Right kidney (tissue), 9 donors: ENCODE measurements around the gene PRMT9.

ENCODE experiments used
- DNase-seq: peaks from one replicate; pipeline ENCODE4 v3.0.0-alpha.2; 2016
- long read RNA-seq, 8 donors: transcript quantifications; one replicate each; lab custom pipeline, GENCODE V29; 2026

PRMT9 gene
- long read RNA-seq, donor 1, partial matches to known transcripts: 11 of 15 reads
- long read RNA-seq, donor 1, other reads (novel, unspliced or antisense): 0 of 15 reads
- long read RNA-seq, donor 2, partial matches to known transcripts: 5 of 9 reads
- long read RNA-seq, donor 2, other reads (novel, unspliced or antisense): 0 of 9 reads
- long read RNA-seq, donor 3: 0 reads
- long read RNA-seq, donor 4, partial matches to known transcripts: 8 of 9 reads
- long read RNA-seq, donor 4, other reads (novel, unspliced or antisense): 0 of 9 reads
- long read RNA-seq, donor 5, partial matches to known transcripts: 13 of 15 reads
- long read RNA-seq, donor 5, other reads (novel, unspliced or antisense): 0 of 15 reads
- long read RNA-seq, donor 6, partial matches to known transcripts: 6 of 8 reads
- long read RNA-seq, donor 6, other reads (novel, unspliced or antisense): 0 of 8 reads
- long read RNA-seq, donor 7, partial matches to known transcripts: 5 of 9 reads
- long read RNA-seq, donor 7, other reads (novel, unspliced or antisense): 0 of 9 reads
- long read RNA-seq, donor 8, transcript PRMT9-201 (12 exons, 3,528 nt): major isoform, 5 of 10 reads
- long read RNA-seq, donor 8, partial matches to known transcripts: 0 of 10 reads
- long read RNA-seq, donor 8, other reads (novel, unspliced or antisense): 0 of 10 reads

DNA sequence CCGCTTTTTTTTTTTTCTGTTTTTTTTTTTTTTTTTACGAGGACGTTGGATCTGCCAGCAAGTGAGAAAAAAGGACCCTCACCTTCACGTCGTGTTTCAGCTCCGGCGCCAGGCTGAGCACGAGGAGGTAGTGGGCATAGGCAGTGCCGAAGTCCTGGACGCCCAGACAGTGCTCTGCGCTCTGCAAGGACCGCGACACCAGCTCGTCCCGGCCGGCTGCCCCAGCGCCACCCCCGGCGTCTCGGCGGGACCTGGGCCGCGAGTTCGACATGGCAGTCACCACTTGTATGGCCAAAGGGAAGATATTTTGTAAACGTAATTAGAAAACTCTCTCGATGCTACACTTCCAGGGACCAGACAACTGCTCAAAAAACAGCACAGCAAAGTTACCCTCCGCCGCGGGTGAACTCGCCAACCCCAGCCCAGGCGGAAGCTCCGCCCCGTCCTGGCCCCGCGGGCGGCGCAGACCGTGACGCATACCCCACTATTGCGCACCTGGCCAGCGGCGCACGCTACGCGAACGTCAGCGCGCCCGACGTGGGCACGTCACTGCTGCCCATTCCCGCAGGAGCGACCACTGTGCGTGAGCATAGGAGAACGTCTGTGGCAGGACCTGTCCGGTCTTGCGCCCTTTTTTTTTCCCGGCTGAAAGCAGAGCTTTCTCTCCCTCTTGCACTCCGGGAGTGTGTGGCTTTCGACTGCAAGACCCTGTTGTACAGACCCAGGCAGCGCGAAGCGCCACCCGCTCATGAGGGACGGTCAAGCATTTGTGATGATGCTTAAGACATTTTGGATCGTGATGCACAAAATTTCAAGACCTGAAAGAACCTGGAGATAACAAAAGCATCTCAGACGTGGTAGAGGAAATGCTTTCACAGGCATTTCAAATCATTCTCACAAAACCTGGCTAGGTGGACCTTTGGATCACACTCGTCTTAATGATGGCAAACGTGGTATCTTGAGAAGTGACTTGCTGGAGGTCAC, at the start of gene PRMT9:
Gene PRMT9, minus strand, starts transcription at position 447 of the 984 bp plus-strand sequence. Its CDS starts 176 bp downstream, at position 271.
- peak; percentile 94 for DNase-seq

DNA sequence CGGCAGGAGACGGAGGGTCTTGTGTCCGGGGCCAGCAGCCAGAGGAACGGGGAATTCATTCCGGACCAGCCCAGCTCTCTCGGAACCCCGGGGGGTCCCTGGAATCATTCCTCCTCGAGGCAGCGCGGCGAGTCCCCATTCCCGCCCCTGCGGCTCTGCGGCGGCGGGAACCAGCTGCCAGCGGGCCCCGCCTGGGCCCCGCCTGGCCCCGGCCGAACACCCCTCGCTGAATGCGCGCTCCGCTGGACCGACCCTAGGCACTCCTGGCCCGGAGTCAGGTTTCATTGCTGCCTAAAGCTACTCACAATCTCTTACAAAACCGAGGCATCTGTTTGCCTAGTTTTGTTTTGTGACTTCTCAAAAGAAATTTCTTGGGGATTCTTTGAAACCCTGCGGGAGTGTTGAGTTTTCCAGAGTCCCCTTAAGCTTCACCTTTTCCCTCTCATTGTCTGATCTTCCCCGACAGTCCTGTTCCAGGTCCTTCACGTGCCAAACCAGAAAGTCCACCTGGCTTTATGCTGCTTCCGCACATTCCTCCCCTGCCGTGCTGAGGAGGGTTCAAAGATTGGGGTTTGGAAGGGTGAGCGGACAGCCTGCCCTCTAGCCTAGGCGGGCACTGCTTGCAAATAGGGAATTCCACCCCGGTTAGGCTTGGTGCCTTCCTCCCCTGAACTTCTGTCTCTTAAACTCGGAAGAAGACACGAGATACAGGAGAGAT, 48.7 kb upstream of the PRMT9 start:
- DNase-seq: peak; percentile 97

GRCh38 chr4:147731580-147732517, 47.9 kb upstream of the PRMT9 start, which contains the start of gene ARHGAP10:
Gene ARHGAP10 (plus strand): TSS chr4:147732088. CDS start chr4:147732302, 214 bp downstream.
- peak; percentile 89 for DNase-seq

DNA sequence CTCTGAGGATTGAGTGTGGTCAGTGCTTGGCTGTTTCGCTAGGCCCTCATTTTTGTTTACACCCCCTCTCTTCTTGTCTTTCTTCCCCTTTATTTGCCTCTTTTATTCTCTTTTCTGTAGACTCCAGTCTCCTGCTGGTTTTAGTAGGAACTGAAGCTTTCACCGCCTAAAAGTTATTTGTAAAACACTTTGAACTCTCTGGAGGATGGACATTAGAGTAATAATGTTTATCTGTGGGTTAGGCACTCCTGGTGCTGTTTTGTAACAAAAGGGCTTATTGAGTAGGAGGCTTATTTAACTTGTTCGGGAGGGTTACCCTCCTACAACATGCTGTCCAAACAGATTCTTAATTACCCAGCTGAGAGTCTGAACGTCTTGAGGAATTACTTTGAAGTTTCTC, 46.4 kb upstream of the PRMT9 start:
- DNase-seq: no peak

DNA sequence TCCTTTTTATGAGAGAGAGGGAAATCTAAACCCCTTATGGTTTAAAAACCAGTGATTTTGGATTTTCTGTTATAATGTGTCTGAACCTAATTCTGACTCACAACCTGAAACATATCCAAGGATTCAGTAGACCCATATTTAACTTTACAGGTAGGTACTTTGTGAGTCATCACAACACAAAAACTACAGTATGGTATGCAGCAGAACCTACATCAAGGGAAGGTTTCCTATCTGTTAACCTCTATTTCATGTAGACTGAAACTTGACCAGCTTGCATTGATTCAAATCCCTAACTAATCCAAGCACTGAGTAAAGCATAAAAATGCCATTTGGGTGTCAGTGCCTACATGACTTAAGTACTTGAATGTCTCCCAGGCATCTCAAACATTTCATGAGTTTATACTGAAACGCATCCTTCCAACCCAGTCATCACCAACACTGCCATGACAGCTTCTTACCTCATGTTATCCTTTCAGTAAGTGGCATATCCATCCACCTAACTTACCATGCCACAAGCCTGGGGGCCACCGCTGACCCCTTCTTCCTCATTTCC, 43.6 kb upstream of the PRMT9 start:
- no peak for DNase-seq

DNA sequence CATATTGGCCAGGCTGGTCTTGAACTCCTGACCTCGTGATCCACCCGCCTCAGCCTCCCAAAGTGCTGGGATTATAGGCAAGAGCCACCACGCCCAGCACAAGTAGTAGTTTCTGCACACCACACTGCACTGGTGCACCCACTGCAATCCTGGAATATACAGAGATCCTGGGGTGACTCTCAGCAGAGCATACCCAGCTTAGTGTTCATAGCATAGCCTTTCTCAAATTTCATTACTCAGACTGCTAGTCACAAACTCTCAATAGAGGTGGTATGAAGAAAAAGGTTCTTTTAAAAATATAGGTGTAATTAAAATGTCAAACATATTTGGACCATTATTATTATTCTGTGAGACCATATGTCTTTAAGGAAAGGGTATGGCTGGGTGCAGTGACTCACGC, 41.7 kb upstream of the PRMT9 start:
- no peak for DNase-seq

DNA sequence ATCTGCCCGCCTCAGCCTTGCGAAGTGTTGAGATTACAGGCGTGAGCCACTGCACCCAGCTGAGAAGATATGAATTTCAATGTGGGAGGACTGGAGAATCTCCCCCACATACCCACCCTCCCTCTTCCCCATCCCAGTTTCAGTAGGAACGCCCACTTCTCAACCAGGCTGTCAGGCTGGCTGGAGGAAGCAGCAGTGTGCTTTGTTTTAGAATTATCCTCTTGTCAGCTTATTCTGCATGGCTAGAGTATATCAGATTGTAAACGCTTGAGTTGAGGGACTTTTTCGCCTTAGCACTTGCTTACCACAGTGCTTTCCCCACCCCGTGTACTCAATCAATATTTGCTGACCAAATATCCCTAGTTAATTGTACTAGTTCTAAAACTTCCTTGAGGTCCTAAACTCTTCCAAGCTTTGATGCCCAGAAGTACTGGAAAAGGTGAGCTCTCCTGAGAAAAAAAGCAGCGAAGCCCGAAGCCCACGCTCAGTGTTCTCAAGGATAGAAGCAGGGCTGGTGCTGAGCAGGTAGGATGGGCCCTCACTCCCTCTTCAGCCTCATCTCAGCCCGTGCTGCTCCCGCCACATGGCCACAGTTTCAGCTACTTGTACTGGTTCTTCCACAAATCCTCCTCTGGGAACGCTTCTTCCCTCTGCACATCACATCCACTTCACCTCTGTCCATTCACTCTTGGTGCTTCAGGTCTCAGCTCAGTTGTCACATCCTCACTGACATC, 40.7 kb upstream of the PRMT9 start:
- no peak for DNase-seq

- DNase-seq: peak; percentile 12
These were observed 39.4 kb upstream of the PRMT9 start for GRCh38 chr4:147723326-147723725.

- no peak for DNase-seq
These were observed 33.9 kb upstream of the PRMT9 start for GRCh38 chr4:147717878-147718277.

DNA sequence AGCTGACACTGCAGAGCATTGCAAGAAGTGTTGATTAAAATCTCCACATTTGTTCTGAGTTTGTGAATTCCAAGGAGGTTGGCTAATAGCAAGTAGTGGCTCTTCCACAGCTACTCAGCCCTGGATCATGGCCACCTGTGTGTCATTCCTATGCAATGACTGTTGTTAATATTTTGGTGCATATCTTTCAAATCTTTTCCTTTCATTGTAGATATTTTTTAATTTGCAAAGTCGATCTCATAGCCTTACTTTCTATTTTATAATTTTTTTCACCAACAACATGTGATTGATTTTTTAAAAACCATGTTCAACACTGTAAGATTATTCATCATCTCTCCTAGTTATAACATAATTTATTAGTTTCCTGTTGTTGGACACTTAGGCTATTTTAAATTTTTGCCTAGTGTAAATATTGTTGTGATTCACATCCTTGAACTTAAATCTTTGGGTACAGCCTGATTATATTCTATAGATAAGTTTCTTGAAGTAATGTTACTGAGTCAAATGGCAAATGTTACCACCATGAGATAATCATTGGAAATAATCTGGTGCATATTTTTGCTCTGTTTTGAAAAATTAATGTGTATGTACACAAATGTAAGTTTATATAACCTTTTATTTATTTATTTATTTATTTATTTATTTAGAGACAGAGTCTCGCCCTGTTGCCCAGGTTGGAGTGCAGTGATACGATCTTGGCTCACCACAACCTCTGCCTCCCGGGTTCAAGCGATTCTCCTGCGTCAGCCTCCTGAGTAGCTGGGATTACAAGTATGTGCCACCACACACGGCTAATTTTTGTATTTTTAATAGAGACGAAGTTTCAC, 30.8 kb upstream of the PRMT9 start:
- no peak for DNase-seq

- no peak for DNase-seq
These were observed 26.0 kb upstream of the PRMT9 start for GRCh38 chr4:147709999-147710398.

GRCh38 chr4:147707892-147708672, 24.1 kb upstream of the PRMT9 start:
- DNase-seq: peak; percentile 31

DNA sequence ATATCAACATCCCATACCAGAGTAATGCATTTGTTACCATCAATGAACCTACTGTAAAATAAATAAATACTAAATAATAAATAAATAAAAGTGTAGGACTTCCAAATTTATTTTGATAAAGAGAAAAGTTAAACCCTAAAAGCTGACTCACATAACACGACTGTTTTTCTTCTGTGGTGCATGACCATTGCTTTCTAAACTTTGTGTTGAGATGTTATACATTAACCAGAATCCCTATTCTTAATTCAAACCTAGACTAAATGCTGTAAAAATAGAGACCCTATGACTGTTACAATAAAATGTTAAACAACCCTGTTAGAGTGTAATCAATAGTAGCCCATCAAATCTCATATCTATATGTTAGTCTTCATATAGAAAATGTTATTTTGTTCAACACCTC, 20.9 kb upstream of the PRMT9 start:
- no peak for DNase-seq

- DNase-seq: no peak
These were observed 12.9 kb upstream of the PRMT9 start for GRCh38 chr4:147696866-147697265.

DNA sequence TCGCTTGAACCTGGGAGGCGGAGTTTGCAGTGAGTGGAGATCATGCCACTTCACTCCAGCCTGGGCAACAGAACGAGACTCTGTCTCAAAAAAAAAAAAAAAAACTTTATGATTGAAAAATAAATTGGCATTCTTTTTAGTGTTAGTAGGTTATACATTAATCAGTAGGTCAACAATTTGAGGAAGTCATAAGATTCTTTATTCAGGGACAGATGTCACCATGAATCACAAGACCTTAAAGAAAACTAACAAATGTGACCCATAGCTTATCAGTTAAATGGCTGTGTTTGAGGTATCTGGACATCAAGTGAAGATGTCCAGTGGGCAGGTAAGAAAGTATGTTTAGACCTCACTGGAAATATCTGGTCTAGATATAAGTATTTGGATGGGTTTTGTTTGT, 9.3 kb upstream of the PRMT9 start:
- no peak for DNase-seq

DNA sequence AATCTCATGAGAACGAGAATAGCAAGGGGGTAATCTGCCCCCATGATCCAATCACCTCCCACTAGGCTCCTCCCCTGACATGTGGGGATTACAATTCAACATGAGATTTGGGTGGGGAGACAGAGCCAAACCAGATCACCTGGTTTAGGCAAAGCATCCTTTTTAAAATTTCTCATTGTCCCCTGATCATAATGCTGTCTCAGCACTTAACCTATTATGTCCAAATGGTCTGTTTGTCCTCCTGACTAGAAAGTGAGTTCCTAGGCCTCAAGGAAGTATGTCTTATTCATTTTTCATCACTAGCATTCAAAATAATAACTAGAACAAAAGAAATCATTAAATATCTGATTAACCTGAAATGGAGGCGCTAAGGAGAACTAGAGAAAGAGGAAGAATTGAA, 7.9 kb upstream of the PRMT9 start:
- no peak for DNase-seq

DNA sequence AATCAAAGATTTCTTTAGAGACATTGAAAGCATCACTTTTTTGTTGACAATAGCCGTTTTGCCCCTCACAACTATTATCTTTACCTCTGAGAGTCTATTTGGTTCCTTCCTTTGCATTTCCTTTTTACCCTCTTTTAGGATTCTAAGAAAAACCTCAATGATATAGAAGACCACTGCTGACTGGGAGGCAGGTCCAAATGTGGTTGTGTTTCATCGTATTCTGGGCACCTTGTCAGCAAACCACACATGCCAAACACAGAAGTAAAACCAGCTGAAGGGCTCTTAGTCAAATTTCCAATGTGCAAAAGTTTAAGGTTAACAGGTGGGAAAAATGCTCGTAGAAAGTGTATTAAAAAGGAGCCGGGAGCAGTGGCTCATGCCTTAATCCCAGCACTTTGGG, 5.1 kb upstream of the PRMT9 start:
- DNase-seq: no peak

- peak; percentile 50 for DNase-seq
These were observed 773 bp downstream of the PRMT9 start for GRCh38 chr4:147683188-147683591.
